NCI-H2081 (cell line): ENCODE data around the gene ANKRD61.
"Not testable (repeated sequence)": the region's sequence is repeated elsewhere in the genome, so short reads cannot be mapped to it uniquely, and the experiment has no call there.

Source experiments
- DNase-seq, 2 experiments: peaks; one replicate each; lab custom pipeline; 2025; lab: John Stamatoyannopoulos, UW

Gene ANKRD61

GRCh38 chr7:6031567-6031966 lies 391 bp downstream of the ANKRD61 start:
- no peak for DNase-seq

DNA sequence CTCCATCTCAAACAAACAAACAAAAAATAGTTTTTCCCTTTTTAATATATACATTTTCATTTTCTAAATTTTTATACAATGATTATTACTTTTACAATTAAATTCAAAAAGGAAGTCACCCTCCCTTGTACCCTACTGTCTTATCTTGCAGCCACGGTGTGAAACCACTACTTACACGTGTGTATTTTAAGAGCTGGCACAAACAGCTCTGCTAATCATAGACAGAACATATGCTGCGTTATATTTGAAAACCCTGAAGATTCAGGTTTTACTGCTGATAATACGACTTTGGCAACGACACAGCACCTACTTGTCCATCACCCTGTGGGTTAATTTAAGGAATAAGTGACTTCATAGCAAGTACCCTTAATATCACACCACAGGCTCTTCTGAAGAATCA lies 991 bp downstream of the ANKRD61 start:
- no peak for DNase-seq

DNA sequence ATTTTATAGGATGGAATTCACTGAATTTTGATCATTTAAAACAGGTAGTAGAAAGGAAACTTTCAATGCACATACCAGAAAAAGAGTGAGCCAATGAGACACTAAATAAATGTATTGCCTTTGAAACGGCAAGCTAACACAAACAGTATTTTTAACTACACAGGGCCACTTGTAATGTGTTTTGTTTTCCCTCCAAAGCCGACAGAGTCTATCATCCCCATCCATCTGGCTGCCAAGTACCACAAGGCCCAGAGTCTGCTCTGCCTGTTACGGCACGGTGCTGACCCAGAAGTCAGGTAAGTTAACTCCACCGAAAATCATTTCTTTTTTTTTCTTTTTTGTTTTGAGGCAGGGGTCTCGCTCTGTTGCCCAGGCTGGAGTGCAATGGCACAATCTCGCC lies 1.5 kb downstream of the ANKRD61 start:
- no peak for DNase-seq

GRCh38 chr7:6035165-6035564 lies 4.0 kb downstream of the ANKRD61 start:
- DNase-seq = no peak

DNA sequence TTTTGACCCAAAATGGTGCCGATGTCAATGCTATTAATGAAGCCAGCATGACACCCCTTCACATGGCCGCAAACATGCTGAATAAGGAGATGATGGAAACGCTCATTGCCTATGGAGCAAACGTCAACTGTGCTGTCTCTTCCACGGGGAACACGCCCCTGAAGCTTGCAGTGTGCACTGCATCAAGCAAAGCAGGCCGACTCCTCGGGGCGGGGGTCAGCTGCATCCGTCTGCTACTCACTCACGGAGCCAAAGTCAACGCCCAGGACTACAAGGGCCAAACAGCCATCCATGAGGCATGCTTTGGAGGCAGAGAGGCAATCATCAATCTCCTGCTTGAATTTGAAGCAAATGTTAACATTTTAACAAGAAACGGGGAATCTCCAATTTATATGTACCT lies 4.5 kb downstream of the ANKRD61 start:
- no peak for DNase-seq

DNA sequence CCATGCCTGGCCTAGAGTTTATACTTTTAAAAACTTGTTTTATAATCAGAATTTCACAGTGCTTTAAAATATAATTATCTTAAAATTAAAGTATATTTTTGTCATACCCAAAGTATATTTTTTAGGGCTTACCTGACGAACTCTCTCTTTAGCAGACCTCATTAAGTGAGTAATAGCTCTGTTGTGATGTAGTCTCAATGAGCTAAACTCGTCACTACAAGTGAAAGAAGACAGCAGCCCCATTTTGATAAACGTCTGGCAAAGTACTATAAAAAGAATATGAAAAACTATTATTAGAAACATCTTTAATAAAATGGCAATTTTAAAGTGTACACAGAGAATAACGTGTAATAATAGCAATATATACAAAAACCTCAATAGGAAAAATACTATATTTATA lies 18.6 kb downstream of the ANKRD61 start:
- no peak for DNase-seq

DNA sequence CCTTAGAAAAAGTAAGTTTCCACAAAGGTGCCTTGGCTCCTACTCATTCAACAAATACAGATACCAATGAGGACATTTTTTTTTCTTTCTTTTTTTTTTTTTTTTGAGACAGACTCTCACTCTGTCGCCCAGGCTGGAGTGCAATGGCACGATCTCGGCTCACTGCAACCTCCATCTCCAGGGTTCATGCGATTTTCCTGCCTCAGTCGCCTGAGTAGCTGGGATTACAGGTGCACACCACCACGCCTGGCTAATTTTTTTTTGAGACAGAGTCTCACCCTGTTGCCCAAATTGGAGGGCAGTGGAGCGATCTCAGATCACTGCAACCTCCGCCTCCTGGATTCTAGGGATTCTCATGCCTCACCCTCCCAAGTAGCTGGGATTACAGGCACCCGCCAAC lies 20.0 kb downstream of the ANKRD61 start:
- DNase-seq = not testable (repeated sequence)

DNA sequence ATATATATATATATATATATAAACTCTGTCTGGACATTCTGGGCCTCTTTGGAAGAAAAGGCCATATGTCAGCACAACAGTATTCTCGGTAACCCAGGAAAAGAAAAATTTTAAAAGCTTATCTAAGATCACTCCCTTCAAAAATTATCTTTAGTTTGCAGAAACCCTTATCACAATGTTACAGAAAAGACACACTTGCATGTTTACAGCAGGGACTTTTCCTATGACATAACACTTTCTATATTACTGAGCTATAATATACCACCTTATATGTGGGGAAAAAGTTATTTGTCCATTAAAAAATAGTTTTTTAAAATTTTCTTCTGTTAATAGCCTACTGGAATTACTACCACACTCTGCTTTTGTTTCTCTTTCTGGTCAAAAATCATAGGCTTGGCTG lies 25.4 kb downstream of the ANKRD61 start:
- DNase-seq = no peak

DNA sequence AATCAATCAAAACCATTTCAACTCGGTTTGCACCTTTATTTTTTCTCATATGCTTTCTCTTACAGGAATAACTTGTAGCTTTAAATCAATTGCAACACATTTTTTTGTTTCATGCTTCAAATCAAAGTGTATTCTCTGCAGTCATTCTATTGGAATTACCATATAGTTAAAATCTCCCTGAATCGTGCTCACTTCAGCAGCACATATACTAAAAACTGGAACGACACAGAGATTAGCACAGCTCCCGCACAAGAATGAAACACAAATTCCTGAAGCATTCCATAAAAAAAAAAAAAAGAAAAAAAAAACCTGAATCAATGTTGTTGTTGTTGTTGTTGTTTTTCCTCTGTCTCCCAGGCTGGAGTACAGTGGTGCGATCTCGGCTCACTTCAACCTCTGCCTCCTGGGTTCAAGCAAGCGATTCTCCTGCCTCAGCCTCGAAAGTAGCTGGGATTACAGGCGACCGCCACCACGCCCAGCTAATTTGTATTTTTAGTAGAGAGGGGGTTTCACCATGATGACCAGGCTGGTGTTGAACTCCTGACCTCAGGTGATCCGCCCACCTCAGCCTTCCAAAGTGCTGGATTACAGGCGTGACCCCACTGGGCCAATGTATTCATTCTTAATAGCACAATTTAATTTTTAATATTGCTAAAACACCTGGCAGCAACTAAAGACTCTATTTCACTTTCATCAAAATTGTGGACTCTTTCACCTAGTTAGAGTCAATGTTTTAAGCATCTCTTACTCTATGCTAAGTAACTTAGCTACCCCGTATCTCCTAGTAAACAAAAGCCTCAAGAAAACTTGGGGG lies 26.3 kb downstream of the ANKRD61 start:
- no peak for DNase-seq

DNA sequence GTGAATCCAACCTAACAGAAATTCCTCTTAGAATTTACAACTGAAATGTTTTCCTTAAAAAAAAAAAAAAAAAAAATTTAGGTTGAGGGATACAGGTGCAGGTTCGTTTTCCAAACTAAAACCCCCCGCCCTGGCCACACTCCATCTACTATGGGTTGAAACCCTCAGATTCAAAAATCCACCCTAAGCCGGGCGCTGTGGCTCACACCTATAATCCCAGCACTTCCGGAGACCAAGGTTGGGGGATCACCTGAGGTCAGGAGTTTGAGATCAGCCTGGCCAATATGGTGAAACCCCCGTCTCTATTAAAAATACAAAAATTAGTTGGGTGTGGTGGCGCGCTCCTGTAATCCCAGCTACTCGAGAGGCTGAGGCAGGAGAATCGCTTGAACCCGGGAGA lies 28.8 kb downstream of the ANKRD61 start:
- not testable (repeated sequence) for DNase-seq

DNA sequence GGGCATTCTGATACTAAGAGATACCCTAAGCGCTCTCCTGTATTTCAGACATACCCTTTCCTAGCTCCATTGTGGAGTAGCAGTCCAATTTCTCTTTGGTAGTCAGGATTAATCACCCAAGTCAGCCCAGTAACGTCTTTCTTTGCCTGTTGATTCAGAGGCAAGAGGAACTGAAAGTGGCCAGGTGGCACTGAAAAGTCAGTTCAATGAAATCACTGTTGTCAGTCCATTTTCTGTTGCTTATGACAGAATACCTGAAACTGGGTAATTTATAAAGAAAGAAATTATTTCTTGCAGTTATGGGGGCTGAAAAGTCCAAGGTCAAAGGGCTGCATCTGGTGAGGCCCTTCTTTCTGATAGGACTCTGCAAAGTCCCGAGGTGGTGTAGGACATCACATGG lies 40.2 kb downstream of the ANKRD61 start:
- DNase-seq = no peak

DNA sequence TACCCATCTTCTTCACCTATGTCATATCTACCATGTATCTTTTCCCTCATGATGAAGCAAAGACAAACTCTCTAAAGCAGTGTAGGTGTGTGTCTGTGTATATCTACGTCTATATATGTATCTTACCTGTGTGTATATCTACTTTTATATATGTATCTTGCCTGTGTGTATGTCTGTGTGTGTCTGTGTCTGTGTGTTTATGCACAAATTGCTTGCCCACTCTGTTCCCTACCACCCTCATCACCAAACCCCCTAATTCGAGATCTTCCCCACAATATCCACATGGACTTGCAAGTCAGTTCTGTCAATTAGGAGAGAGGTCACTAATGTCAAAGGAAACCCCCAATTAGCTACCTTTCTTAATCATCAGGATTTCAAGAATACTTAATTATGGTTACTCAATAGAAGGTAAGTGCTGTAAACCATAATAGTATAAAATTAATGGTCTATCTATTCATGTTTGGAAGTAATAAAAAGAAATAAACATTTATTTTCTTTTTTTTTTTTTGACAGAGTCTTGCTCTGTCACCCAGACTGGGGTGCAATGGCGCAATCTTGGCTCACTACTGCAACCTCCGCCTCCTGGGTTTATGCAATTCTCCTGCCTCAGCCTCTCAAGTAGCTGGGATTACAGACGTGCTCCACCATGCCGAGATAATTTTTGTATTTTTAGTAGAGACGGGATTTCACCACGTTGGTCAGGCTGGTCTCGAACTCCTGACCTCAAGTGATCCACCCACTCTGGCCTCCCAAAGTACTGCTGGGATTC lies 43.6 kb downstream of the ANKRD61 start:
- no peak for DNase-seq

DNA sequence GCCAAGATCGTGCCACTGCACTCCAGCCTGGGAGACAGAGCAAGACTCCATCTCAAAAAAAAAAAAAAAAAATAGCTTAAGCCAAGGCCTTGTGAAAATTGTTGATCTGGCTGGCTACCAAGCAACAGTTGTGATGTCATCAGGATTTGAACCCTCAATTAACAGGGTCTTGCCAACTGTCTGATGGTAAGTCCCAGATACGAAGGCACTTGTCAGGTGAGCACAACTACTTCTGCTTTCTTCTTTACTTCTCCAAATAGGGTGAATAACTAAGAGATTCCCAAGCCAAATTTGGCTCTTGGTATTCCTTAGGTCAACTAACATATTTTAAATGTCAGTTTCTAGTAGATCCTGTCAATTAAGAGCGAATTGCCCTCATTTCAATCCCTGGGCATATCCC lies 47.4 kb downstream of the ANKRD61 start:
- no peak for DNase-seq

DNA sequence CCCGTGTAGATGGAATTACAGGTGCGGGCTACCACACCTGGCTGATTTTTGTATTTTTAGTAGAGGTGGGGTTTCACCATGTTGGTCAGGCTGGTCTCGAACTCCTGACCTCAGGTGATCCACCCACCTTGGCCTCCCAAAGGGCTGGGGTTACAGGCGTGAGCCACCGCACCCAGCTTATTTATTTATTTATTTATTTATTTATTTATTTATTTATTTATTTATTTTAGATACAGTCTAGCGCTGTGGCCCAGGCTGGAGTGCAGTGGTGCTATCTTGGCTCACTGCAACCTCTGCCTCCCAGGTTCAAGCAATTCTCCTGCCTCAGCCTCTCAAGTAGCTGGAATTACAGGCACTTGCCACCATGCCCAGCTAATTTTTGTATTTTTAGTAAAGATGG lies 51.9 kb downstream of the ANKRD61 start:
- not testable (repeated sequence) for DNase-seq
